Occipital lobe (tissue), 2 donors: ENCODE measurements around the gene ITIH3. TPM values are rescaled to one million over a fixed set of nuclear protein-coding genes. Genes with fewer than 3 reads are reported as not detected.

Experiments used
- DNase-seq: peaks from one replicate; lab custom pipeline; 2025; lab: John Stamatoyannopoulos, UW
- total RNA-seq: library from RNA; depleted of rRNA; stranded (reverse); fragments of >200 nt; gene quantifications from one replicate; pipeline ENCODE4 v1.2.3, GENCODE V29; 2014

The ITIH3 gene
- total RNA-seq, 1 donor from 2014 or later = 0.16 TPM

- no peak for DNase-seq
Observed at GRCh38 chr3:52779837-52780585, 14.6 kb upstream of the ITIH3 start.

GRCh38 chr3:52781741-52782140 lies 12.9 kb upstream of the ITIH3 start:
- DNase-seq = no peak

- DNase-seq = no peak
Observed at GRCh38 chr3:52782412-52783210, 12.0 kb upstream of the ITIH3 start.

GRCh38 chr3:52783211-52783555 lies 11.4 kb upstream of the ITIH3 start:
- DNase-seq = no peak

- no peak for DNase-seq
Observed at GRCh38 chr3:52784021-52784621, 10.5 kb upstream of the ITIH3 start.

GRCh38 chr3:52784931-52785590 lies 9.5 kb upstream of the ITIH3 start:
- no peak for DNase-seq

GRCh38 chr3:52786330-52787215 lies 8.0 kb upstream of the ITIH3 start:
- no peak for DNase-seq

GRCh38 chr3:52787246-52787645 lies 7.3 kb upstream of the ITIH3 start:
- DNase-seq = no peak

- DNase-seq = no peak
Observed at GRCh38 chr3:52787672-52788625, 6.6 kb upstream of the ITIH3 start.

- DNase-seq = no peak
Observed at GRCh38 chr3:52788890-52789745, 5.5 kb upstream of the ITIH3 start.

- DNase-seq = no peak
Observed at GRCh38 chr3:52789746-52790040, 4.9 kb upstream of the ITIH3 start.

GRCh38 chr3:52790337-52790736 lies 4.3 kb upstream of the ITIH3 start:
- no peak for DNase-seq

GRCh38 chr3:52790741-52791140 lies 3.9 kb upstream of the ITIH3 start:
- DNase-seq = no peak

- DNase-seq = no peak
Observed at GRCh38 chr3:52791366-52791765, 3.2 kb upstream of the ITIH3 start.

- DNase-seq = no peak
Observed at GRCh38 chr3:52791928-52792327, 2.7 kb upstream of the ITIH3 start.

GRCh38 chr3:52792413-52792812 lies 2.2 kb upstream of the ITIH3 start:
- DNase-seq = no peak

- DNase-seq = no peak
Observed at GRCh38 chr3:52792961-52793695, 1.5 kb upstream of the ITIH3 start.
